ENCODE measurements around the gene ACIN1. TPM values are rescaled to one million over a fixed set of nuclear protein-coding genes. Genes with fewer than 3 reads are reported as not detected.

Gene ACIN1
- total and polyA plus RNA-seq, 2 donors (not counting 1 experiment from before 2014, with no cell fraction given) = 75.1 to 94.0 TPM

GRCh38 chr14:23142826-23143225 is 47.9 kb upstream of the ACIN1 start:
- DNase-seq (ENCODE audit: low read depth in 2 of 2) = no peak
- no peaks in the 10 kb centered on the region for H3K36me3 ChIP-seq (ENCODE audit: control insufficient read depth, insufficient read depth, low read length)
- peaks cover 8% of the 10 kb centered on the region for H3K27me3 ChIP-seq (ENCODE audit: control insufficient read depth, insufficient read depth, low read length)
- no peaks in the 10 kb centered on the region for H4K20me1 ChIP-seq (ENCODE audit: control insufficient read depth, extremely low read depth, insufficient read depth, low read length)
- TF ChIP-seq CTCF (conservative IDR thresholded peaks at IDR 0.05 in 1 of 2, IDR thresholded peaks at IDR 0.05 in 1 of 2; ENCODE audit: low read depth in 1 of 2, low read length in 2 of 2) (no peak), EZH2 (IDR thresholded peaks at IDR 0.05; ENCODE audit: low read length, missing control alignments) (no peak)
- H3K4me3 ChIP-seq (replicated peaks in 1 of 4; ENCODE audit: control extremely low read depth in 1 of 4, insufficient read depth in 1 of 4, low read depth in 3 of 4, low read length in 4 of 4) = no peak overlapping the region
- no peak overlapping the region for H3K9ac ChIP-seq (ENCODE audit: insufficient read depth, low read length)
- H3K9me3 ChIP-seq (ENCODE audit: control insufficient read depth, insufficient read depth, low read depth, low read length) = no peaks in the 10 kb centered on the region
- no peak overlapping the region for H3K27ac ChIP-seq (ENCODE audit: insufficient read depth, low read length)
- no peak overlapping the region for H2AFZ ChIP-seq (ENCODE audit: low read length)
- no peak overlapping the region for H3K4me2 ChIP-seq (ENCODE audit: extremely low read depth, insufficient read depth, low read length)
- no peaks in the 10 kb centered on the region for H3K4me1 ChIP-seq (ENCODE audit: control insufficient read depth, extremely low read depth, insufficient read depth, low read length)
- H3K79me2 ChIP-seq (ENCODE audit: control insufficient read depth, insufficient read depth, low read length) = no peaks in the 10 kb centered on the region

- Histone ChIP-seq H2AFZ (ENCODE audit: low read length) (no peak overlapping the region), H3K4me2 (ENCODE audit: extremely low read depth, insufficient read depth, low read length) (no peak overlapping the region), H3K27ac (ENCODE audit: insufficient read depth, low read length) (no peak overlapping the region), H3K27me3 (ENCODE audit: control insufficient read depth, insufficient read depth, low read length) (peaks cover 8% of the 10 kb centered on the region), H3K79me2 (ENCODE audit: control insufficient read depth, insufficient read depth, low read length) (no peaks in the 10 kb centered on the region), H3K36me3 (ENCODE audit: control insufficient read depth, insufficient read depth, low read length) (no peaks in the 10 kb centered on the region), H3K9ac (ENCODE audit: insufficient read depth, low read length) (no peak overlapping the region), H3K9me3 (ENCODE audit: control insufficient read depth, insufficient read depth, low read depth, low read length) (no peaks in the 10 kb centered on the region), H4K20me1 (ENCODE audit: control insufficient read depth, extremely low read depth, insufficient read depth, low read length) (no peaks in the 10 kb centered on the region), H3K4me1 (ENCODE audit: control insufficient read depth, extremely low read depth, insufficient read depth, low read length) (no peaks in the 10 kb centered on the region), H3K4me3 (replicated peaks in 1 of 4; ENCODE audit: control extremely low read depth in 1 of 4, insufficient read depth in 1 of 4, low read depth in 3 of 4, low read length in 4 of 4) (no peak overlapping the region)
- TF ChIP-seq CTCF (conservative IDR thresholded peaks at IDR 0.05 in 1 of 2, IDR thresholded peaks at IDR 0.05 in 1 of 2; ENCODE audit: low read depth in 1 of 2, low read length in 2 of 2) = no peak
- no peak for TF ChIP-seq EZH2 (IDR thresholded peaks at IDR 0.05; ENCODE audit: low read length, missing control alignments)
- DNase-seq (ENCODE audit: low read depth in 2 of 2) = peak; percentile 30 to 66
These were observed 46.9 kb upstream of the ACIN1 start for GRCh38 chr14:23141706-23142444.

- H3K27me3 ChIP-seq (ENCODE audit: control insufficient read depth, insufficient read depth, low read length) = peaks cover 8% of the 10 kb centered on the region
- no peak for DNase-seq (ENCODE audit: low read depth in 2 of 2)
- no peaks in the 10 kb centered on the region for H3K79me2 ChIP-seq (ENCODE audit: control insufficient read depth, insufficient read depth, low read length)
- no peak overlapping the region for H3K4me3 ChIP-seq (replicated peaks in 1 of 4; ENCODE audit: control extremely low read depth in 1 of 4, insufficient read depth in 1 of 4, low read depth in 3 of 4, low read length in 4 of 4)
- no peak overlapping the region for H3K9ac ChIP-seq (ENCODE audit: insufficient read depth, low read length)
- no peak overlapping the region for H3K4me2 ChIP-seq (ENCODE audit: extremely low read depth, insufficient read depth, low read length)
- no peak overlapping the region for H2AFZ ChIP-seq (ENCODE audit: low read length)
- TF ChIP-seq CTCF (conservative IDR thresholded peaks at IDR 0.05 in 1 of 2, IDR thresholded peaks at IDR 0.05 in 1 of 2; ENCODE audit: low read depth in 1 of 2, low read length in 2 of 2) (no peak), EZH2 (IDR thresholded peaks at IDR 0.05; ENCODE audit: low read length, missing control alignments) (no peak)
- H4K20me1 ChIP-seq (ENCODE audit: control insufficient read depth, extremely low read depth, insufficient read depth, low read length) = no peaks in the 10 kb centered on the region
- no peak overlapping the region for H3K27ac ChIP-seq (ENCODE audit: insufficient read depth, low read length)
- H3K36me3 ChIP-seq (ENCODE audit: control insufficient read depth, insufficient read depth, low read length) = no peaks in the 10 kb centered on the region
- no peaks in the 10 kb centered on the region for H3K4me1 ChIP-seq (ENCODE audit: control insufficient read depth, extremely low read depth, insufficient read depth, low read length)
- H3K9me3 ChIP-seq (ENCODE audit: control insufficient read depth, insufficient read depth, low read depth, low read length) = no peaks in the 10 kb centered on the region
These were observed 45.4 kb upstream of the ACIN1 start for GRCh38 chr14:23140371-23140770.

Measured in fibroblast of lung (primary cell).